C1 segment of cervical spinal cord (tissue), 14 donors: Measurements from ENCODE around the gene KCNK7.

ENCODE experiments used
- DNase-seq, 14 donors: peaks; one replicate each; lab custom pipeline; 2025; lab: John Stamatoyannopoulos, UW

Gene KCNK7

GRCh38 chr11:65611758-65612603, 16.4 kb upstream of the KCNK7 start:
- peak in 1 of 14 donors; percentile 53 for DNase-seq

GRCh38 chr11:65611028-65611757, 15.6 kb upstream of the KCNK7 start:
- peak in 12 of 14 donors; percentile 52 to 87 (median 76) for DNase-seq

GRCh38 chr11:65610404-65610803, 14.8 kb upstream of the KCNK7 start:
- DNase-seq: peak in 3 of 14 donors; percentile 6 to 66 (median 22)

DNA sequence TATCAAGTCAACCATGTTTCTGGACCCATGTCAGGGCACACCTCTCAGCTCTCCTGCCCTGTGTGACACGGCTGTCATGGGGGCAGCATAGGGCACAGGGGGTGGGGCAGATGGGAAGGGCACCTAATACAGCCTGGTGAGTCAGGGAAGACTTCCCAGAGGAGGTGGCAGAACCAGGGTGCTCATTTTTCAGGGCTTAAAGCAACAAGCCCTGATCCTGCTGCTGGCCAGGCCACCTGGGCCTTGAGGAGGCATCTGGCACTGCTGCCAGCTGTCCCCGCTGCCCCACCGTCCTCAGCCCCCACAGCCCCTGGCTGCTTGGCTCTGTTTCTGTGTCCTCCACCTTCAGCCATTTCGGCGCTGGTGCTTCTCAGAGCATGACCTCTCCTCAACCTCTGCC, 14.1 kb upstream of the KCNK7 start:
- no peak for DNase-seq

DNA sequence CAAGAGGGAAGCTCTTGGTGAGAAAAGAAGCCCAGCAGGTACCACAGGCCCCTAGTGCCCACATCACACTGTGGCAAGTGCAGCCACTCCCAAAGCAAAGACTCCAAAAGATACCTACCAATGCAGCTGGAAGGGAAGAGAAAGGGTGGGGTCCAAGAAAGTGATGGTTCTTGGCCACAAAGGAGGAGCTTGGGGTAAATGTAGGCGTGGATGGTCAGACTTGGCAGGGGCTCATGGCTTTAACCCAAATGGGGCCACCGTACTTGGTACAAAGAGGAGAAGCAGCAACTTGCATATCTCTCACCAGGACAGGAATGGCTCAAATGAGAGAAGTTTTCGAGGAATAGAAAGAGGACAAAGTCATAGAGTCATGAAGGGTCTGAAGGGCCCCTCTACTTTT, 13.6 kb upstream of the KCNK7 start:
- DNase-seq: no peak

GRCh38 chr11:65607614-65608426, 12.2 kb upstream of the KCNK7 start:
- DNase-seq: no peak

GRCh38 chr11:65606876-65607613, 11.4 kb upstream of the KCNK7 start:
- DNase-seq: peak; percentile 42 to 94 (median 87)

GRCh38 chr11:65604258-65604657, 8.7 kb upstream of the KCNK7 start:
- no peak for DNase-seq

DNA sequence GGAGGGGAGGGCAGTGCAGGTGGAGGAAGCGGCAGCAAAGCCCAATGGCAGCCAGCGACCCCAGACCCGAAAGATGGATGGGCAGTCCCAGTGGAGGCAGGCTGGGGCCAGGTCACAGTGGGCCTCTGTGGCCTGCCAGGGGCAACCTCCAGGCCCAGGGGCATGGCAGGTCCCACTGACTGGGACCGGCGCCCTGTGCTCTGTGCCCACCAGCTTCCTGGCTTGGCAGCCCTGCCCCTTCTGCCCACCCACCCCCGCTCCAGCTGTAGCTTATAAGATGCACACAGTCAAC, 4.3 kb upstream of the KCNK7 start:
- no peak for DNase-seq

DNA sequence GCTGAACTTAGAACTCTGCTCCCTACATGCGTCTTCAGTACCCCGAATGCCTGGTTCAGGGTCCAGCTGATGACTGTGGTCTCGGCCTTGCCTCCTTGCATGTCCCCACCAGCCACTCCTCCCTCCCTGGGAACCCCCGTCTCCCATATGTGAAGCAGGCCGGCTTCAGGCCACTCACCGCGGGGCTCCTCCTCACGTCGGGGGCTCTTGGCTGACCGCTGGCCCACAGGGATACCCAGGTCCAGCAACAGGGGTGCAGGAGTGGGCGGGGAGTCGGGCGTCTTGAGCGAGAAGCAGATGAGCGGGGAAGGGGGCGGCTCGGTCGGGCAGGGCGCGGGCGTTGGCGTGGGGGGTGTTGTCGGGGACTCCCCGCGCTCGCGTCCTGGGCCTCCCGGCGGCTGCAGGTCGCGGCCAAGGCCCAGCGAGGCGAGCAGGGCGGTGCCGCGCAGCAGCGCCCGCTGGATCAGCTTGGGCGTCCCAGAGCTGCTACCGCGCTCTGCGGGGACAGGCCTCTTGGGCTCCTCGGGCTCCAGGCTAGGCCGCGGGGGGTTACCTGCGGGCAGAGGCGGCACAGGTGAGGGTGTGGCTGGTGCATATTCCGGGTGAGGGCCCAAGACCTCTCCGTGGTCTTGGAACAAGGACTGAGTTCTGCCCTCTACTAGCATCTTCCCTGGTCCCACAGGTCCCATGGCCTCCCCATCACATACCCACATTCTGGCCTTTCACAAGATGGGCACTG, 3.8 kb upstream of the KCNK7 start:
- no peak for DNase-seq

GRCh38 chr11:65598258-65598699, 2.7 kb upstream of the KCNK7 start:
- DNase-seq: no peak

DNA sequence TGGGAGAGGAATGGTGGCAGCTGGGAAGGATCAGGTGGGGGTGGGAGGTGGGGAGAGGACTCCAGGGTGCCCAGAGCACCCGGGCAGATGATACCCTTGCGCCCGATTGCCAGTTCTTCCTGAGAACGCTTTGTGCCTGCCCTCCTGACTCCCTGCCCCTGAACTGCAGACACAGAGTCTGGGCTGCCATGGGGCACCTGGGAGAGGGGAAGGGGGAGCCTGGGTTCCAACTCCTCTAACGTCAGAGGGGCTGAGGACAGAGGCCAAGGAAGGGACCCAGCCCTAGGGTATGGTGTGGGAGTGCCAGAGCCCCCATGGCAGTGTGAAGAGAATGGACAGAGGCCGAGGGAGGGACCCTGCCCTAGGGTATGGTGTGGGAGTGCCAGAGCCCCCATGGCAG, 920 bp upstream of the KCNK7 start:
- no peak for DNase-seq

- DNase-seq: no peak
Measured at GRCh38 chr11:65595131-65595530, 469 bp downstream of the KCNK7 start.

- peak in 12 of 14 donors; percentile 13 to 87 (median 65) for DNase-seq
Measured at GRCh38 chr11:65593518-65594414, 1.8 kb downstream of the KCNK7 start.

DNA sequence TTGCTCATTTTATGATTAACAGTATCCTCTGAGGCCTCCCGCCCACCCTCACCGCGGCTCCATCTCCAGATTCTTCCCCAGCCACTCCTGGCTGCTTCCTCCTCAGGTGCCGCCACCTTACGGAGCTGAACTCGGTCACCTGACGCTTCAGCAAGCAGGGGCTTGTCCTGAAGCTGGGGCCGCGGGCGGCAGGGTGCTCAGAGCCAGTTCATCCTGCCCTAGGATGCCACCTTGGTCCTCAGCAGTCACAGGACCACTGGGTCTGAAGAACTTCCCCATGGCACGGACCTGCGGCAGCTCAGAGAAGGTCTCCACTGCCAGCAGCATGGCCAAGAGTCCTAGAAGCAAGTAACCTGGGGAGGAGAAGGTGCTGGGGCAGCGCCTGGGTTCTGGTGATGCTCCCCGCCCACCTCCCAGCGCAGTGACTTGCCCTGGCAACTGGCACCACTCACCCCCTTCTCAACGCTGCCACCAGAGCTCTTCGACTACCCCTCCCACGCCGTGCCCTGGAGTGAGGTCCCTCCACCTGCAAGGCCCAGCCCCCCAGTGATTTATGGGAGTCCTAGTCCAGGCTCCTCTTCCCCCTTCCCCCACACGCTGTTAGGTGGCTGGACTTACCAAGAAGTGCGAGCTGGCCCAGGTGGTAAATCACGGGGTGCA, 2.6 kb downstream of the KCNK7 start:
- no peak for DNase-seq

DNA sequence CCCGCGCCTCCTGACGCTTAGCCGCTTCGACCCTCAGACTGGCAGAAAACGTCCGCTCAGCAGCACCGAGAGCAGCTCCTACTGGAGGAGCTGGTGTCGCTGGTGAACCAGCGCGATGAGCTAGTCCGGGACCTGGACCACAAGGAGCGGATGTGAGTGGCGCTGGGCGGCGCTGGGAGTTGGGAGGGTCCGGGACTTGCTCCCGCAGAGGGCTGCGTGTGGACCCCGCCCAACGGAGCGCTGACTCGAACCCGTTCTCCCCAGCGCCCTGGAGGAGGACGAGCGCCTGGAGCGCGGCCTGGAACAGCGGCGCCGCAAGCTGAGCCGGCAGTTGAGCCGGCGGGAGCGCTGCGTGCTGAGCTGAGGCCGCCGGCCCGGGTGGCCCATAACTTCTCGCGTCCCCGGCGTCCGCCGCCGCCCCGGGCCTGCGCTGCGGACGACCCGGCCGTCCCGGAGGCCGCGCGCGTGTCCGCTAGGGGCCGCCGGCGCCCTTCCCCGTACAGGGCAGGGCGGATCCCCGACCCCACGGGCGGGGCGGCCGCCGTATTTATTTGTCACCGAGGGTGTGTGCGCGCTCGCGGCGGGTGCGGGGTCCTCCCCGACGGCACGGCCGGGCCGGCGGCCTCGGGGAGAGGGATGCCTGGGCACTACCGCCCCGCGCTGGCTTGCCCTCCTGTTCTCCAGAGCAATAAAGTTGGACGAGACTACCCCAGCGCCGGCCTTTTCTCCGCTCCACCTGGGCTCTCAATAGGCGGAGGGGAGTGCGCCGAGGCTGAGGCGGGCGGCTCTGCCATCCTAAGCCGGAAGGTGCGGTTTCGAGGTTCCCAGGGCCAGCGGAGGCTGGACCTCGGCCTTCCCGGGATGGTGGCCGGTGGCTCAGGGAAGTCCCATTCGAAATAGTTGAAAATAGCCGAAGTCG, 3.4 kb downstream of the KCNK7 start:
- DNase-seq: no peak

DNA sequence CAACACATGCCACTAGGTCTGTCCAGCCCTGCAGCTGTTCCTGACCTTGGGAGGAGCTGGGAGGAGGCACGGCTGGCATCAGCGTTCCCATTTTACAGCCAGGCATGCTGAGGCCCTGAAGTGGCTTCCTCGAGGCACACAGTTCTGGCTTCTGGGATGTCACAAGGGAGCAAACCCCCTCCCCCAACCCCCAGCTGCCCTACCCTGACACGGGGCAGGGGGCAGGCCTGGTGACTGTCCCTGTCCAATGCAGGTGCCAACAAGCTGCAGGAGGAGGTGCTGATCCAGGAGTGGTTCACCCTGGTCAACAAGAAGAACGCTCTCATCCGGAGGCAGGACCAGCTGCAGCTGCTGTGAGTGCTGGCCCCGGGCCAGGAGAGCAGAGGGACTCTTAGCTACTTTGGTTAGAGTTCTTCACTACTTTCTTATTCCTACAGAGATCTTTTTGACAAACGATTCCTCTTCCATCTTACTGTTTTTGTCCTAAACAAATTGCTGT, 5.3 kb downstream of the KCNK7 start:
- no peak for DNase-seq
